Omental fat pad (tissue), 4 donors: ENCODE results near the gene SLC16A3. TPM values are rescaled to one million over a fixed set of nuclear protein-coding genes. Genes with fewer than 3 reads are reported as not detected.
"Not testable (repeated sequence)": the region's sequence is repeated elsewhere in the genome, so short reads cannot be mapped to it uniquely, and the experiment has no call there.

ENCODE experiments used
- ATAC-seq: fragments of 150-250 bp; one replicate; pipeline ENCODE4 v1.9.1; 2016; ENCODE audit warnings: mild to moderate bottlenecking, moderate library complexity; ENCODE audit not compliant: low FRiP score
- DNase-seq: peaks from one replicate; pipeline ENCODE4 v3.0.0-alpha.2; 2019; ENCODE audit warnings: low spot score
- CTCF ChIP-seq, 3 donors: fragments of 450-650 bp; IDR thresholded peaks; one replicate each; pipeline ENCODE4 v1.5.1; 2016 to 2017; ENCODE audit warnings: antibody characterized with exemption in 3 of 3, mild to moderate bottlenecking in 3 of 3, moderate library complexity in 2 of 3
- total RNA-seq, 4 donors: library from RNA; depleted of rRNA; stranded (reverse); fragments of >200 nt; gene quantifications; one replicate each; pipeline ENCODE4 v1.1.0, GENCODE V29; 2016

Gene SLC16A3
- total RNA-seq, 4 donors from 2014 or later, result 25.1 to 68.0 (median 27.5) TPM

GRCh38 chr17:82187500-82187899 lies 41.3 kb upstream of the SLC16A3 start:
- ATAC-seq (no peak), DNase-seq (no peak)
- TF ChIP-seq CTCF (IDR thresholded peaks at IDR 0.05), result no peak

- ATAC-seq (no peak), DNase-seq (no peak)
- TF ChIP-seq CTCF (IDR thresholded peaks at IDR 0.05), result no peak
Observed at GRCh38 chr17:82188001-82188961, 40.6 kb upstream of the SLC16A3 start.

- DNase-seq, ATAC-seq: not testable (repeated sequence)
Observed at GRCh38 chr17:82193050-82193449, 35.8 kb upstream of the SLC16A3 start.

- ATAC-seq (no peak), DNase-seq (no peak)
- TF ChIP-seq CTCF (IDR thresholded peaks at IDR 0.05), result no peak
Observed at GRCh38 chr17:82193520-82194220, 35.2 kb upstream of the SLC16A3 start.

- no peak for DNase-seq
- TF ChIP-seq CTCF (IDR thresholded peaks at IDR 0.05), result no peak
- no peak for ATAC-seq
Observed at GRCh38 chr17:82194765-82195164, 34.1 kb upstream of the SLC16A3 start.

GRCh38 chr17:82195675-82196672 lies 32.9 kb upstream of the SLC16A3 start:
- TF ChIP-seq CTCF (IDR thresholded peaks at IDR 0.05), result no peak
- no peak for ATAC-seq
- DNase-seq, result no peak
